Endothelial cell (in vitro differentiated cells): ENCODE measurements around the gene GNPTG. TPM values are rescaled to one million over a fixed set of nuclear protein-coding genes. Genes with fewer than 3 reads are reported as not detected.
A peak's percentile ranks its signal among the peaks of the same experiment; 100 is the strongest.

Experiments used
- DNase-seq: peaks from one replicate; pipeline ENCODE4 v3.0.0; 2021; ENCODE audit warnings: low spot score
- H3K27ac Mint-ChIP-seq: one replicate; pipeline ENCODE4 v1.8.0; 2021; ENCODE audit warnings: mixed read lengths, inconsistent platforms; ENCODE audit not compliant: unreplicated experiment
- H3K27me3 Mint-ChIP-seq: one replicate; pipeline ENCODE4 v1.8.0; 2021; ENCODE audit warnings: mild to moderate bottlenecking, moderate library complexity, mixed read lengths, inconsistent platforms; ENCODE audit not compliant: unreplicated experiment
- H3K36me3 Mint-ChIP-seq: one replicate; pipeline ENCODE4 v1.8.0; 2021; ENCODE audit warnings: mild to moderate bottlenecking, low read depth, mixed read lengths, inconsistent platforms; ENCODE audit not compliant: unreplicated experiment
- H3K4me1 Mint-ChIP-seq: one replicate; pipeline ENCODE4 v1.8.0; 2021; ENCODE audit warnings: mild to moderate bottlenecking, mixed read lengths, inconsistent platforms; ENCODE audit not compliant: unreplicated experiment
- H3K4me3 Mint-ChIP-seq: one replicate; pipeline ENCODE4 v1.8.0; 2021; ENCODE audit warnings: mild to moderate bottlenecking, mixed read lengths, inconsistent platforms; ENCODE audit not compliant: unreplicated experiment
- H3K9me3 Mint-ChIP-seq: one replicate; pipeline ENCODE4 v1.8.0; 2021; ENCODE audit warnings: mixed read lengths, inconsistent platforms; ENCODE audit not compliant: unreplicated experiment
- CTCF ChIP-seq: fragments of 200-600 bp; sonication (generic); IDR thresholded peaks from one replicate; pipeline ENCODE4 v1.5.0; 2021; ENCODE audit warnings: antibody characterized with exemption; ENCODE audit not compliant: unreplicated experiment
- total RNA-seq: library from RNA; stranded (reverse); fragmentation: NEBNext Ultra II Directional; extraction: Animal tissue kit (Norgen Biotek cat#: 25700); gene quantifications from one replicate; pipeline ENCODE4 v1.2.1, GENCODE V29; 2021; ENCODE audit not compliant: unreplicated experiment

Gene GNPTG
- total RNA-seq, 1 donor from 2014 or later, result 47.9 TPM

DNA sequence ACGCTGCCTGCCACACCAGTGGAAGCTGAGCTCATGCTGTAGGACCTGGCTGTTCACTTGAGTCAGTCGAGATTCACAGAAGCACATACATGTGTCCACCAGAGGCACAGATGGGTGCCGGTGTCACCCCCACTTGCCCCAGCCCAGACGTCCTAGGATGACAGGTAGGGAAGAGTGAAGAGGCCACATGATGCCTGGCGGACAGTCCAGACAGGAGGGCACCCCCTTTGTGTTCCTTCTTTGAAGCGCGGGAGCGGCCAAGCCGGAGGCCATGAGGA is 33.5 kb upstream of the GNPTG start:
- peaks cover 39% of the 10 kb centered on the region for H3K36me3 Mint-ChIP-seq
- H3K4me3 Mint-ChIP-seq, result peak overlapping the region; percentile 51
- no peaks in the 10 kb centered on the region for H3K4me1 Mint-ChIP-seq
- no peak for DNase-seq
- no peak for TF ChIP-seq CTCF
- H3K27ac Mint-ChIP-seq, result peak overlapping the region; percentile 42
- H3K27me3 Mint-ChIP-seq, result peaks cover 9% of the 10 kb centered on the region
- H3K9me3 Mint-ChIP-seq, result no peaks in the 10 kb centered on the region

- peak overlapping the region; percentile 42 for H3K4me3 Mint-ChIP-seq
- TF ChIP-seq CTCF, result no peak
- H3K27me3 Mint-ChIP-seq, result peaks cover 9% of the 10 kb centered on the region
- H3K4me1 Mint-ChIP-seq, result no peaks in the 10 kb centered on the region
- H3K27ac Mint-ChIP-seq, result no peak overlapping the region
- H3K9me3 Mint-ChIP-seq, result no peaks in the 10 kb centered on the region
- H3K36me3 Mint-ChIP-seq, result peaks cover 39% of the 10 kb centered on the region
- no peak for DNase-seq
Measured at GRCh38 chr16:1319041-1319440, 32.7 kb upstream of the GNPTG start.

GRCh38 chr16:1320097-1320496 is 31.6 kb upstream of the GNPTG start:
- no peaks in the 10 kb centered on the region for H3K9me3 Mint-ChIP-seq
- H3K27me3 Mint-ChIP-seq, result peaks cover 9% of the 10 kb centered on the region
- no peaks in the 10 kb centered on the region for H3K4me1 Mint-ChIP-seq
- TF ChIP-seq CTCF, result no peak
- H3K4me3 Mint-ChIP-seq, result no peak overlapping the region
- peaks cover 39% of the 10 kb centered on the region for H3K36me3 Mint-ChIP-seq
- DNase-seq, result no peak
- no peak overlapping the region for H3K27ac Mint-ChIP-seq

DNA sequence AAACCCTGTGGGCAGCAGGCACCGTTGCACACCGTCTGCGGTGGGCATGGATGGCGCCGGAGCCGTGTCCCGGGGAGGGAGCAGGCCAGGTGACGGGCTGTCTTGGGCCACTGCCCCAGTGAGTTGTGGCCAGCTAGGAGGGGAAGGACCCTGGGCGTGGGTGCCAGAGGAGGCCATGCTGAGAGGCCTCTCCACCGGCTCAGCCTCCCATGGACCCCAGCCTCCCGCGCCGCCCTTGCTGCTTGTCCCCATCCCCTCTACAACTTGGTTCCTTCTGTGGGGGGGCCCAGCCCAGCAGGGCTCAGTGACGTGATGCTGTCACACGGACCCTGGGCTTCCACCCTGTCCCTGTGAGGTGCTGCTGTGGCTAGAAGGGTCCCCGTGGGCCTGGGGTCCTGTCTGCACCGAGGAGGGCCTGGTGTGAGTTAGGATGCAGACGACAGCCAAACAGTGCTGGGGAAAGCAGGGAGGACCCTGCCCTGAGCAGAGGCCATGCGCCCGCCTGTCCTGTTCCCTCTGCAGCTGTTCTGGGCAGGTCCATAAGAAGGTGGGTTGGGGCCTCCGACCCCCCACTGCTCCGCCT is 31.0 kb upstream of the GNPTG start:
- H3K9me3 Mint-ChIP-seq, result no peaks in the 10 kb centered on the region
- H3K4me3 Mint-ChIP-seq, result no peak overlapping the region
- DNase-seq, result no peak
- no peak for TF ChIP-seq CTCF
- peaks cover 39% of the 10 kb centered on the region for H3K36me3 Mint-ChIP-seq
- peaks cover 9% of the 10 kb centered on the region for H3K27me3 Mint-ChIP-seq
- no peak overlapping the region for H3K27ac Mint-ChIP-seq
- no peaks in the 10 kb centered on the region for H3K4me1 Mint-ChIP-seq

- peaks cover 30% of the 10 kb centered on the region for H3K36me3 Mint-ChIP-seq
- no peaks in the 10 kb centered on the region for H3K9me3 Mint-ChIP-seq
- no peak overlapping the region for H3K27ac Mint-ChIP-seq
- no peak for TF ChIP-seq CTCF
- H3K4me3 Mint-ChIP-seq, result no peak overlapping the region
- H3K27me3 Mint-ChIP-seq, result peaks cover 13% of the 10 kb centered on the region
- no peak for DNase-seq
- no peaks in the 10 kb centered on the region for H3K4me1 Mint-ChIP-seq
Measured at GRCh38 chr16:1322407-1322806, 29.3 kb upstream of the GNPTG start.
